ENCODE data around the gene PLEKHA8.

The PLEKHA8 gene

GRCh38 chr7:30022991-30023390 is 5.2 kb upstream of the PLEKHA8 start:
- peaks cover 42% of the 10 kb centered on the region for H3K36me3 ChIP-seq (ENCODE audit: insufficient read depth, insufficient read length, low read length)
- H3K27me3 ChIP-seq (ENCODE audit: insufficient read depth, insufficient read length), result no peaks in the 10 kb centered on the region
- H3K9ac ChIP-seq (ENCODE audit: insufficient read length, low read depth), result no peak overlapping the region
- no peak overlapping the region for H3K4me3 ChIP-seq (ENCODE audit: insufficient read length, low read depth)
- H3K4me1 ChIP-seq (ENCODE audit: insufficient read depth, insufficient read length), result no peaks in the 10 kb centered on the region
- DNase-seq (ENCODE audit: low read depth, low spot score), result no peak
- no peaks in the 10 kb centered on the region for H3K9me3 ChIP-seq (ENCODE audit: insufficient read depth, low read length)
- TF ChIP-seq ZNF274 (IDR thresholded peaks at IDR 0.05; ENCODE audit: low read depth, low read length) (no peak), SUZ12 (IDR thresholded peaks at IDR 0.05; ENCODE audit: extremely low read depth, insufficient read depth, insufficient read length) (no peak), YY1 (IDR thresholded peaks at IDR 0.05; ENCODE audit: insufficient read depth, insufficient read length) (no peak)

- TF ChIP-seq ZNF274 (IDR thresholded peaks at IDR 0.05; ENCODE audit: low read depth, low read length), result no peak
- TF ChIP-seq YY1 (IDR thresholded peaks at IDR 0.05; ENCODE audit: insufficient read depth, insufficient read length), result no peak
- TF ChIP-seq SUZ12 (IDR thresholded peaks at IDR 0.05; ENCODE audit: extremely low read depth, insufficient read depth, insufficient read length), result no peak
- H3K36me3 ChIP-seq (ENCODE audit: insufficient read depth, insufficient read length, low read length), result peaks cover 37% of the 10 kb centered on the region
- DNase-seq (ENCODE audit: low read depth, low spot score), result no peak
- no peaks in the 10 kb centered on the region for H3K9me3 ChIP-seq (ENCODE audit: insufficient read depth, low read length)
- H3K9ac ChIP-seq (ENCODE audit: insufficient read length, low read depth), result no peak overlapping the region
- no peaks in the 10 kb centered on the region for H3K4me1 ChIP-seq (ENCODE audit: insufficient read depth, insufficient read length)
- no peak overlapping the region for H3K4me3 ChIP-seq (ENCODE audit: insufficient read length, low read depth)
- H3K27me3 ChIP-seq (ENCODE audit: insufficient read depth, insufficient read length), result no peaks in the 10 kb centered on the region
Measured at GRCh38 chr7:30023524-30023923, 4.7 kb upstream of the PLEKHA8 start.

DNA sequence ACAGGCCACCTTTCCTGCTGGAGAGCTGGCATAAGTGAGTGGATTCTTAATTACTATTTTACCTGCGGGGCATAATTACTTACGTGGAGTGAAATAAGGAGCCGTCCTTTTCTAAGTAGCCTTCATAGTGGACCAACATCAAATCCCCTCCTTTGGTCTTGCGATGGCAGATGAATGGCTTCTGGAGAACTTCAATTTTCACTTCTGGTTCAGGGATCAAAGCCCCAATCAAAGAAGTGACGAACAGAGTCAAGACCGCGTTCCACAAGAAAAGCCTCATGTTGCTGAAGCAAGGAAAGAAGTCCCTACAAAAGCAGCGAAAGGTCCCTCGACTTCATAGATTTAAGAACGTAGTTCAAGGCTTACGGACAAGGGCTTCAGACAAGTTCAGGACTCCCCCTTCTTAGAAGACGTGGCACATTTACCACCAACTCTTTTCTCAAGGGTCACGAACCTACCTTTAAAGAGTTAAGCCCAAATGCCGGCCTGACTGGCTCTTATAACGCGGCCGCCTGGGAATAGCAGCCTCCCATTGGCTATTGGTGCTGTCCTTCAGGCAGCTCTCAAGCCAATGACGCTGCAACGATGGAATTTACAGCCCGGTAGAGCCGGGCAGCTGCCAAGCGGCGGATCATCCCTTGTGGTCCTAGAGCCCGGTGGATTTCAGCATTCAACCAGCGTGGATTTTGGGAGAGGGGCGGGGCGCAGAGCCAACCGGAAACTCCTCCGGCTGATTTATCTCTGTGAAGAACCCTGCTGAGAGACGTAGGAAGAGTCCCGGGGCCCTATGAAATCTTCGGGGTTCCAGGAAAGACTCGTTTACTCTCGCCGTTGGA is 1.8 kb upstream of the PLEKHA8 start, which contains the start of gene FKBP14:
TSS of gene FKBP14 (minus strand) at position 474 of the 836 bp plus-strand sequence. CDS start at position 280, 194 bp downstream.
- H3K4me1 ChIP-seq (ENCODE audit: insufficient read depth, insufficient read length), result no peaks in the 10 kb centered on the region
- TF ChIP-seq SUZ12 (IDR thresholded peaks at IDR 0.05; ENCODE audit: extremely low read depth, insufficient read depth, insufficient read length) (no peak), YY1 (IDR thresholded peaks at IDR 0.05; ENCODE audit: insufficient read depth, insufficient read length) (no peak), ZNF274 (IDR thresholded peaks at IDR 0.05; ENCODE audit: low read depth, low read length) (no peak)
- DNase-seq (ENCODE audit: low read depth, low spot score), result peak; percentile 100
- H3K4me3 ChIP-seq (ENCODE audit: insufficient read length, low read depth), result peak within 1 kb of the TSS; percentile 82
- peak within 1 kb of the TSS; percentile 80 for H3K9ac ChIP-seq (ENCODE audit: insufficient read length, low read depth)
- H3K27me3 ChIP-seq (ENCODE audit: insufficient read depth, insufficient read length), result no peaks in the 10 kb centered on the region
- H3K9me3 ChIP-seq (ENCODE audit: insufficient read depth, low read length), result no peaks in the 10 kb centered on the region
- peaks cover 25% of the 10 kb centered on the region for H3K36me3 ChIP-seq (ENCODE audit: insufficient read depth, insufficient read length, low read length)

DNA sequence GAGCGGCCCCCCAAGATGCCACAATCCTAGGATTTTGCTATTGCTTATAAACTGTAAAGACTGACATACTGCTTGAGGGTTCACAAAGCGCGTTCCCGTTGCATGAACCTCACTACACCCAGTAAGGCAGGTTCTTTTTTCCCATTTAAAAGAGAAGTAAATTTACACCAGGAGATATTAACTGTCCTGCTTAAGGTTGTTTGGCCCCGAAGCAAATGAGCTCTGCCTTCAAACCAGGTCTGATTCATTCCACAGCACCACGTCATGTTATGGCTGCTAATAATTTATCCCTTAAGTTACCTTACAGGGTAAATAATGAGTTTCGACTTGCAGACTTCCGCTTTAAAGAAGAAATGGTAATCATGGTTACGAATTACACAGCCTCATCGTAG is 1.2 kb upstream of the PLEKHA8 start:
- no peaks in the 10 kb centered on the region for H3K9me3 ChIP-seq (ENCODE audit: insufficient read depth, low read length)
- H3K27me3 ChIP-seq (ENCODE audit: insufficient read depth, insufficient read length), result no peaks in the 10 kb centered on the region
- TF ChIP-seq YY1 (IDR thresholded peaks at IDR 0.05; ENCODE audit: insufficient read depth, insufficient read length) (no peak), ZNF274 (IDR thresholded peaks at IDR 0.05; ENCODE audit: low read depth, low read length) (no peak), SUZ12 (IDR thresholded peaks at IDR 0.05; ENCODE audit: extremely low read depth, insufficient read depth, insufficient read length) (no peak)
- no peaks in the 10 kb centered on the region for H3K4me1 ChIP-seq (ENCODE audit: insufficient read depth, insufficient read length)
- H3K4me3 ChIP-seq (ENCODE audit: insufficient read length, low read depth), result peak overlapping the region; percentile 46
- H3K36me3 ChIP-seq (ENCODE audit: insufficient read depth, insufficient read length, low read length), result peaks cover 19% of the 10 kb centered on the region
- H3K9ac ChIP-seq (ENCODE audit: insufficient read length, low read depth), result peak overlapping the region; percentile 5
- DNase-seq (ENCODE audit: low read depth, low spot score), result no peak

DNA sequence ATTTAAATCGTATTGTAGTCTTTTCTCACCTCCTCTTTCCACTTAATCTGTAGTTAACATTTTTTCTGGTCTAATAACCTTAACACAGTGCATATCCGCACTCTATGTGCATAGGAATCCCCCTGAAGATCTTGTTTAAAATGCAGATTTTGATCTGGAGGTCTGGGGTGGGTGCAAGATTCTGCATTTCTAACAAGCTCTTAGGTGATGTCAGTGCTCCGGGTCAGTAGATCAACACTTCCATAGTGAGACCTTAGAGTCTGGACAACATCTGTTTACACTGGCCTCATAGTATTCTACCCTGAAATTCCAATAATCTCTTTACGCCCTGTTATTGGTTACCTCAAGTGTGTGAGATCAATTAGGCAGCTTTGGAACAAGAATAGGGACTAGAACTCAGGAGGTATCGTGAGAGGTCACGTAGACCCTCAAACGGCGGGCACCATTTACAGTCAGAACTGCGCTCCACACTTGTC is 434 bp upstream of the PLEKHA8 start:
- H3K4me1 ChIP-seq (ENCODE audit: insufficient read depth, insufficient read length), result no peaks in the 10 kb centered on the region
- H3K9ac ChIP-seq (ENCODE audit: insufficient read length, low read depth), result peak overlapping the region; percentile 54
- peak overlapping the region; percentile 82 for H3K4me3 ChIP-seq (ENCODE audit: insufficient read length, low read depth)
- H3K27me3 ChIP-seq (ENCODE audit: insufficient read depth, insufficient read length), result no peaks in the 10 kb centered on the region
- DNase-seq (ENCODE audit: low read depth, low spot score), result no peak
- no peak for TF ChIP-seq ZNF274 (IDR thresholded peaks at IDR 0.05; ENCODE audit: low read depth, low read length)
- TF ChIP-seq YY1 (IDR thresholded peaks at IDR 0.05; ENCODE audit: insufficient read depth, insufficient read length), result no peak
- no peak for TF ChIP-seq SUZ12 (IDR thresholded peaks at IDR 0.05; ENCODE audit: extremely low read depth, insufficient read depth, insufficient read length)
- no peaks in the 10 kb centered on the region for H3K9me3 ChIP-seq (ENCODE audit: insufficient read depth, low read length)
- peaks cover 13% of the 10 kb centered on the region for H3K36me3 ChIP-seq (ENCODE audit: insufficient read depth, insufficient read length, low read length)

DNA sequence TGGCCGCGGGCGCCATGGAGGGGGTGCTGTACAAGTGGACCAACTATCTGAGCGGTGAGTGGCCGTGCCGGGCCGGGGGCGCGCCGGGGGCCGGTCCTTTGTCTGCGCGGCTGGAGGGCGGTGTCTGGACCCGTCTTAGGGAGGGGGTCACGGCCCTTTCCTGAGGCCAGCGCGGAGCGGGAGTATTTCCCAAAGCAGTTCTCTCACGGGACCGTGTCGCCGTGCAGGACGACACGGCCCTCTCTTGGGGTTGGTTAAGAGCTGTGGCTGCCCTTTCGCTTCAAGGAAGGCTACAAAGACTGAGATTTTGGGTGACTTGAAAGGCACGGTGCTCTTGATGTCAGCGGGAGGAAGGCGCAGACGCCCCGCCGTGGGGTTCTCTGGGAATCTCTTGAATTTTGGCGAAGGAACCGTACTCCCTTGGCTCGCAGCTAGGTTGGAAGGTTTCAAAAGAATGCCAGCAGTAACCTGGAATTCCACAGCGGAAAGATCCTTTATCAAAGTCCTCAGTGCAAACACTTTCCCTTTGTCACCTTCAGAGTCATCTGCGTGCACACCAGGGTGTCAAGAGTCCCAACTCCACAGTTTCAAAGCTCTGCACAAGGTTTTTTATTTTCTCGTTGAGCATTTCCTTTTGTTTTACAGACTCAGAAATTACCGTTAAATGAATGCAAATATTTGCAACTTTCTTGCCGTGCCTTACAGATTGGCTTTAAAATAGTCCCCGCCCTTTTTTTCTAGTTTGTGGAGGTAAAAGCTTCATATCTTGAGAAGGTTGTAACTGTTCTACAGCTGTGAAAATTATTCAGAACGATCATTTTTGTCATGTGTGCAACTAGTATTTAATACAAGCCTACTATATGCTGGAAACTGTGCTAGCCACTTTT is 780 bp downstream of the PLEKHA8 start:
- Histone ChIP-seq H3K4me3 (ENCODE audit: insufficient read length, low read depth) (peak overlapping the region; percentile 82), H3K4me1 (ENCODE audit: insufficient read depth, insufficient read length) (no peaks in the 10 kb centered on the region), H3K36me3 (ENCODE audit: insufficient read depth, insufficient read length, low read length) (peaks cover 3% of the 10 kb centered on the region), H3K9ac (ENCODE audit: insufficient read length, low read depth) (peak overlapping the region; percentile 84), H3K9me3 (ENCODE audit: insufficient read depth, low read length) (no peaks in the 10 kb centered on the region), H3K27me3 (ENCODE audit: insufficient read depth, insufficient read length) (no peaks in the 10 kb centered on the region)
- DNase-seq (ENCODE audit: low read depth, low spot score), result no peak
- no peak for TF ChIP-seq YY1 (IDR thresholded peaks at IDR 0.05; ENCODE audit: insufficient read depth, insufficient read length)
- no peak for TF ChIP-seq SUZ12 (IDR thresholded peaks at IDR 0.05; ENCODE audit: extremely low read depth, insufficient read depth, insufficient read length)
- no peak for TF ChIP-seq ZNF274 (IDR thresholded peaks at IDR 0.05; ENCODE audit: low read depth, low read length)

All from NT2/D1 (cell line).